GM18867 (cell line): ENCODE results near the gene PFKFB4.
"Not testable (repeated sequence)": the region's sequence is repeated elsewhere in the genome, so short reads cannot be mapped to it uniquely, and the experiment has no call there.

Source experiments
- ATAC-seq: cut with Tn5 transposase; IDR thresholded peaks from one replicate; pipeline ENCODE4 v1.9.1; 2021; ENCODE audit warnings: mild to moderate bottlenecking, moderate library complexity; ENCODE audit not compliant: unreplicated experiment

PFKFB4 gene

GRCh38 chr3:48535578-48535977 is 21.0 kb downstream of the PFKFB4 start:
- no peak for ATAC-seq

- ATAC-seq: no peak
Measured at GRCh38 chr3:48532977-48533337, 23.6 kb downstream of the PFKFB4 start.

DNA sequence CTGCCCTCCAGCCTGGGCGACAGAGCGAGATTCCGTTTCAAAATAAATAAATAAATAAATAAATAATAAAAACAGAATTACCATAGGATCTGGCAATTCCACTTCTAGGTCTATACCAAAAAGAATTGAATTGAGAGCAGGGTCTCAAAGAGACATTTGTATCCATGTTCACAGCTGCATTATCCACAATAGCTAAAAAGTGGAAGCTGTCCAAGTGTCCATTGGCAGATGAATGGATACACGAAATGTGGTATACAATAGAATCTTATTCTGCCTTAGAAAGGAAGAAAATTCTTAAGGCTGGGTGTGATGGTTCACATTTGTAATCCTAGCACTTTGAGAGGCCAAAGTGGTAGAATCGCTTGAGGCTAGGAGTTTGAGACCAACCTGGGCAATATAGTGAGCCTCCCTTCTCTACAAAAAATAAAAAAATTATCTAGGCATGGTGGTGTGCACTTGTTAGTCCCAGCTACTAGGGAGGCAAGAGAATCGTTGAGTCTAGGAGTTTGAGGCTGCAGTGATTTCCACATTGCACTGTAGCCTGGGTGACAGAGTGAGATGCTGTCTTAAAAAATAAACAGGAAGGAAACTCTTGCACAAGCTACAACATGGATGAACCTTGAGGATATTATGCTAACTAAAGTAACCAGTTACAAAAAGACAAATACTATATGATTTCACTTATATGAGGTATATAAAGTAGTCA is 24.2 kb downstream of the PFKFB4 start:
- ATAC-seq: no peak

DNA sequence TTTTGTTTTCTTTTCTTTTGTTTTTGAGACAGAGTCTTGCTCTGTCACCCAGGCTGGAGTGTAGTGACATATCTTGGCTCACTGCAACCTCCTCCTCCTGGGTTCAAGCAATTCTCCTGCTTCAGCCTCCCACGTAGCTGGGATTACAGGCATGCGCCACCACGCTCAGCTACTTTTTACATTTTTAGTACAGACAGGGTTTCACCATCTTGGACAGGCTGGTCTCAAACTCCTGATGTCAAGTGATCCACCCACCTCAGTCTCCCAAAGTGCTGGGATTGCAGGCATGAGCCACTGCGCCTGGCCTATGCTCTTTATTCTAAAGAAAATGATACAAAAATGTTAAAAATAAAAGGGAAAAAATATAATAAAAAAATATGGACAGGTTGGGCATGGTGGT is 25.9 kb downstream of the PFKFB4 start:
- ATAC-seq: not testable (repeated sequence)

DNA sequence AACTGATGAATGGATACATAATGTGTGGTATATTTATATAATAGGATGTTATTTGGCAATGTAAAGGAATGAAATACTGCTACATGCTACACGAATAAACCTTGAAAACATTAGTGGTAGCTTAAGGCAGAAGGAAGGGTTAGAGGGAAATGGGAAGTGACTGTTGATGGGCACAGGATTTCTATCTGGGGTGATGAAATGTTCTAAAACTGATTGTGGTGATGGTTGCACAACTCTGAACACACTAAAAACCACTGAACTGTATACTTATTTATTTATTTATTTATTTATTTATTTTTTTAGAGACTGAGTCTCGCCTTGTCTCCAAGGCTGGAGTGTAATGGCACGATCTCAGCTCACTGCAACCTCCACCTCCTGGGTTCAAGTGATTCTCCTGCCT is 27.8 kb downstream of the PFKFB4 start:
- no peak for ATAC-seq

DNA sequence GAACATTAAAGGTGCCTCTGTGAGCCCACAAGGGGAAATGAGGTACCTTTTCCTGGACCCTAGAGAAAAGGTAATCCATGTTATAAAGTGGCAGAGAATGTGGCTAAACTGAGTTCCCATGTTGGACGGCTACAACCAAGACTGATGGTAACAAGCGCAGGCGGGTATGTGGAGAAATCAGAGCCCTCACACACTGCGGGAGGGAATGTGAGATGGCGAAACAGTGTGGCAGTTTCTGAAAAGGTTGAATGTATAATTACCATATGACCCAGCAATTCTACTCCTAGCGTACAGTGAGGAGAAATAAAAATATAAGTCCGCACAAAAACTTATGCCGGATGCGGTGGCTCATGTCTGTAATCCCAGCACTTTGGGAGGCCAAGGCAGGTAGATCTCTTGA is 28.6 kb downstream of the PFKFB4 start:
- no peak for ATAC-seq

DNA sequence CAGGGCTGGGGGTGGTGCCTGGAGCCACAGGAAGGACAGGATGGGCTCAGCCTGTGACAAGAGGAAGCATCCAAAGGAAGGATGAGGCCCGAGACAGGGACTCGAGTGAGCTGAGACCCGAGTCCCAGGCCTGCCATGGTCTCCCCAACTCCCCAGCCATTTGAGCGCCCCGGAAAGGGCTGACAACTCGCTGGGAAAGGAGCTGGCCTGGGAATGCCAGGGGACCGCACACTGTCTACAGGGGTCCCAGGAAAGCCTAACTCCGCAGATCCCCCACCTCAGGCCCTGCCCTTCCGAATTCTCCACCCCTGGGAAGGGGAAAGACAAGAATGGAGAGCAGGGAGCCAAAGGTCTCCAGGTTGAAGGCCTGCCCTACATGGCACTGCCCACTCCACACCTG is 31.6 kb downstream of the PFKFB4 start:
- ATAC-seq: no peak

DNA sequence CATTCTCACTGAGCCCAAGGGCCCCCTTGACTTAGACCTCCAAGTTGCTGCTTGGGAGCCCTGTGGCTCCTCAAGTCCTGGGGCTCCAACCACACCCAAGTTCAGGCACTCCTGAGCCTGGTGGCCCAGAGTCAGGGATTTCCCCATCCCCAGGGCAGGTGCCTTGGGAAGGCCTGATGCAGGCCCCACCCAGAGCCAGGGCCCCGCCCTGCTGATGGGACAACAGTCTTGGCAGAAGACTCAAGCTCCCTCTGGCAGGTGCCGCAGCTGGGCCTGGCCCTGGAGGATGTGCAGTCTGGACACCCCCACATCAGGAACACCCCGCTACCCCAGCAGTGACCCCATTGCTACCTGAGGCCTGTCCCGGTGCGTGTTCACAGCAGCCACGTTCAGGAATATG is 35.0 kb downstream of the PFKFB4 start:
- no peak for ATAC-seq

GRCh38 chr3:48519277-48519643 is 37.3 kb downstream of the PFKFB4 start:
- ATAC-seq: no peak

DNA sequence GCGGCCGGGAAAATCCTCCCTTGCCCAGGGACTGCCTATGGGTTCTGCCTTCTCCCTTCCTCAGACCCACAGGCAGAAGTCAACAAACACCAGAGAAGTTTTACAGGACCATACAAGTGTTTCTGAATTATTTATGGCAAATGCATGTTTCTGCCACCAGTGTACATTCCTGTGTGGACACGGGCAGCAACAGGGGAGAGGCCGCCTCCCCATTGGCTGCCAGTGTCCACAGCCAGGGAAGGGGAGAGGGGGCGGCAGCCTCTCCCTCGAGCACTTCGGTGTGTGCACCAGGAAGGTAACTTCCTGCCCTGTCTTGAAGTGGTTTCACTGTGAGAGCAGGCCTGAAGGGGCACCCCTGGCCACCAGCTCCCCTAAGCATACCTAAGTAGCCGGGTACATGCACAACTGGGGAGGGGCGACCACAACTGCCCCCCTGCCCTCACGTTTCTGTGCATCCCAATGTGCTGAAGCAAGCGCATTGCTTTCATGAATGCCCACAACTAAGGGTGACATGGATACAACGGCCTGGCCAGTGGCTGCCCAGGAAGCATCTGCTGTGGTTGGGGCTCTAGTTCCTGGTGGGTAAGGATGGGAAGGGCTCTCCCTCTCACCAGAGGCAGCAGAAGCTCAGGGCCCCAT is 37.8 kb downstream of the PFKFB4 start:
- ATAC-seq: no peak

DNA sequence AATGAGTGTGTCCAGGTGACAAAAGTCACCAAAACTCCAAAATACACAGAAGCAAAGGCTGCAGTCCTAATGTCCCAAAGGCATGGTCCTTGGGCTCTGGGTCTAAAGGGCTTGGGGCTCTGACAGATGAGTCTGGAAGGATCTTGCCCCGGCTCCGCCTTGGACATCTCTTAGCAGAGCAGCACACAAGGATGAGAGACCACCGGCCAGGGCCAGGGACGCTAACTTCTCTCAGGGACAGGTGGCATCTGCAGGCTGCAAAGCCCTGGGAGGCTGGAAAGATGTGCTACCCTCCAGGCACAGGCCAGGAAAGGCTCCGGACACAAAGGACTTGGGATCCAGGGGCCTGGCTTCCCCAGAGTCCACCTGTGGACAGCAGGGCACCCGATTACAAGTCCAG is 38.5 kb downstream of the PFKFB4 start:
- no peak for ATAC-seq

DNA sequence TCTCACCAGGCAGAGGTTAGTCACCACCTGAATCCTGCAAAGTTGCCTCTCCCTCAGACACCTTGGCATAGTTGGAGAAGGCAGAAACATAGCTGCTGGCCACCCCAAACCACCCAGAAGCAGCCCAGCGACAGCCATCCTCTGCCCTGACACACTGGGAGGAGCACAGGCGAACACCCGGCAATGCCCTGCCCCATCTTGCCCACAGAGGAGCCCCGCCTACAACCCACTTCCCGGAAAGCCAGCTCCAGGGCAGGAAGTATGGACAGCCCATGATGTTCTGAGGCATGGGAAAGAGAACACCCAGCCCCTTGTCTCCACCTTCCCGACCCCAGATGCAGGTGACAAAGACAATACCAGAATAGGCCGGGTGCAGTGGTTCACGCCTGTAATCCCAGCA is 40.0 kb downstream of the PFKFB4 start:
- ATAC-seq: no peak

DNA sequence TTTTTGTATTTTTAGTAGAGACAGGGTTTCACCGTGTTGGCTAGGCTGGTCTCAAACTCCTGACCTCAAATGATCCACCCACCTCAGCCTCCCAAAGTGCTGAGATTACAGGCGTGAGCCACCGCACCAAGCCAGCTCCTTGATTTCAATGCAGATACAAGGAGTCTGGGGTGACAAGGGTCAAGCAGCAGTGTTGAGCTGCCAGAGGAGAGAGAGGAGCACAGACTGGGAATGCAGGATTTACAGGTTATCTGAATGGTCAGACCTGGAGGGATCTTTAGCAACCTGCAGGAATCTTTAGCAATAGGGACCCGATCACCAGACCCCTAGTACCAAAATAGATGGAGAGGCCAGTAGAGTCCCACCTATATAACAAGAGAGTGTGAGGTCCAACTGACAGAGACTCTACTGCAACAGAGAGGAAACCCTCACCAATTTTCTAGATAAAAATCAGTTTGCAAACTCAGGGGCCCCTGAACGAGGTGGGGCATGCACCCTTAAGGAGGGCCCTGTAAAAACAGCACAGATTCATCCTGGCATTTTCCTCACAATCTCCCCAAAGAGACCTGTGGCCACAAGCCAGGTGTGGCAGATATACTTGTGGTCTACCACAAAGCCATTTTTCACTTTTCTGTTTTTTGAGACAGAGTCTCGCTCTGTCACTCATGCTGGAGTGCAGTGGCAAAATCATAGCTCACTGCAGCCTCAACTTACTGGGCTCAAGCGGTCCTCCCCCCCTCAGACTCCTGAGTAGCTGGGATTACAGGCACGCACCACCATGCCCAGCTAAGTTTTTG is 42.0 kb downstream of the PFKFB4 start:
- no peak for ATAC-seq

DNA sequence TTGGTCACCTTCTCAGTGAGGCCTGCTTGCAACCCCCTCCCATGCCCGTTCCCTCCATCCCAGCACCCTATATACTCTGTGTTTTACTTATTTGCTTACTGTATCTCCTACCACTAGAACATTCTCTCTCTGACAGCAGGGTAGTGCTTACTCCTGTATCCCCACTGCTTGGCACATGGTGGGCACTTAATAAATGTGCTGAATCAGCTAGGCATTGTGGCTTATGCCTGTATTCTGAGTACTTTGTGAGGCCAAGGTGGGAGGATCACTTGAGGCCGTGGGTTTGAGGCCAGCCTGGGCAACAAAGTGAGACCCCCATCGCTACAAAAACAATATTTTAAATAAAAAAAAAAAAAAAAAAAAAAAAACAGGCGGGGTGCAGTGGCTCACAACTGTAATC is 45.1 kb downstream of the PFKFB4 start:
- ATAC-seq: no peak

- ATAC-seq: peak; percentile 67
Measured at GRCh38 chr3:48507256-48508061, 49.1 kb downstream of the PFKFB4 start.

- ATAC-seq: no peak
Measured at GRCh38 chr3:48505968-48506504, 50.6 kb downstream of the PFKFB4 start.

- ATAC-seq: no peak
Measured at GRCh38 chr3:48505146-48505545, 51.5 kb downstream of the PFKFB4 start.

- ATAC-seq: no peak
Measured at GRCh38 chr3:48504051-48504946, 52.3 kb downstream of the PFKFB4 start, which contains the start of gene SHISA5. SHISA5 (minus strand) TSS chr3:48504174; CDS start chr3:48504094, 80 bp downstream.

- no peak for ATAC-seq
Measured at GRCh38 chr3:48503401-48504050, 53.1 kb downstream of the PFKFB4 start.
